ENCODE results near the gene PROM2. TPM values are rescaled to one million over a fixed set of nuclear protein-coding genes. Genes with fewer than 3 reads are reported as not detected.

PROM2 gene
- total RNA-seq, 1 donor from 2014 or later = 0.93 TPM

GRCh38 chr2:95309599-95309998 lies 35.4 kb downstream of the PROM2 start:
- no peak for DNase-seq
- no peak for ATAC-seq (ENCODE audit: low read depth)
- Mint-ChIP-seq H3K27me3 (no peaks in the 10 kb centered on the region), H3K27ac (no peak overlapping the region), H3K4me3 (no peak overlapping the region), H3K9me3 (no peaks in the 10 kb centered on the region), H3K36me3 (ENCODE audit: low read depth) (no peaks in the 10 kb centered on the region), H3K4me1 (no peaks in the 10 kb centered on the region)
- CTCF ChIA-PET = no interaction called here
- no peak for TF ChIP-seq CTCF (IDR thresholded peaks at IDR 0.05)
- POLR2A ChIA-PET = no interaction called here
- intact Hi-C loops (cut with micrococcal nuclease) = no loop called here

GRCh38 chr2:95310216-95310615 lies 36.0 kb downstream of the PROM2 start:
- intact Hi-C loops (cut with micrococcal nuclease) = no loop called here
- CTCF ChIA-PET = no interaction called here
- Mint-ChIP-seq H3K27ac (no peak overlapping the region), H3K4me1 (no peaks in the 10 kb centered on the region), H3K9me3 (no peaks in the 10 kb centered on the region), H3K4me3 (no peak overlapping the region), H3K36me3 (ENCODE audit: low read depth) (no peaks in the 10 kb centered on the region), H3K27me3 (no peaks in the 10 kb centered on the region)
- TF ChIP-seq CTCF (IDR thresholded peaks at IDR 0.05) = no peak
- ATAC-seq (ENCODE audit: low read depth) = no peak
- no peak for DNase-seq
- POLR2A ChIA-PET = no interaction called here

- no peak overlapping the region for H3K27ac Mint-ChIP-seq
- no peaks in the 10 kb centered on the region for H3K27me3 Mint-ChIP-seq
- TF ChIP-seq CTCF (IDR thresholded peaks at IDR 0.05) = no peak
- H3K4me1 Mint-ChIP-seq = no peaks in the 10 kb centered on the region
- ATAC-seq (ENCODE audit: low read depth) (no peak), DNase-seq (no peak)
- no peaks in the 10 kb centered on the region for H3K36me3 Mint-ChIP-seq (ENCODE audit: low read depth)
- H3K9me3 Mint-ChIP-seq = no peaks in the 10 kb centered on the region
- no peak overlapping the region for H3K4me3 Mint-ChIP-seq
- ChIA-PET POLR2A (no interaction called here), CTCF (no interaction called here)
- intact Hi-C loops (cut with micrococcal nuclease) = no loop called here
These were observed 36.4 kb downstream of the PROM2 start for GRCh38 chr2:95310651-95311050.

- CTCF ChIA-PET = no interaction called here
- POLR2A ChIA-PET = no interaction called here
These were observed 37.7 kb downstream of the PROM2 start for GRCh38 chr2:95311815-95312542.

More at GRCh38 chr2:95311815-95312542, 37.7 kb downstream of the PROM2 start:
- no peak for DNase-seq
- Mint-ChIP-seq H3K9me3 (no peaks in the 10 kb centered on the region), H3K36me3 (ENCODE audit: low read depth) (no peaks in the 10 kb centered on the region), H3K27ac (no peak overlapping the region), H3K4me1 (no peaks in the 10 kb centered on the region), H3K27me3 (no peaks in the 10 kb centered on the region), H3K4me3 (no peak overlapping the region)
- intact Hi-C loops (cut with micrococcal nuclease) = no loop called here
- ATAC-seq (ENCODE audit: low read depth) = no peak
- no peak for TF ChIP-seq CTCF (IDR thresholded peaks at IDR 0.05)
